ENCODE measurements around the gene TNK2.

DNA sequence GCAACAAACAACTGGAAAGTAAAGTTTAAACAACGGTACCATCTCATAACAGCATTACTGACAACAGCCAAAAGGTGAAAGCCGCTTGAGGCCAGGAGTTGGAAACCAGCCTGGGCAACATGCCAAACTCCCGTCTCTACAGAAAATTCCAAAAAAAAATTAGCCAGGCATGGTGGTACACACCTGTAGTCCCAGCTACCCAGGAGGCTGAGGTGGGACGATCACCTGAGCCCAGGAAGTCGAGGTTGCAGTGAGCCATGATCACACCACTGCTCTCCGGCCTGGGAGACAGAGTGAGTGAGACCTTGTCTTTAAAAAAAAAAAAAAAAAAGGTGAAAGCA lies 4.4 kb downstream of the TNK2 start:
- TF ChIP-seq, protein P1, sequence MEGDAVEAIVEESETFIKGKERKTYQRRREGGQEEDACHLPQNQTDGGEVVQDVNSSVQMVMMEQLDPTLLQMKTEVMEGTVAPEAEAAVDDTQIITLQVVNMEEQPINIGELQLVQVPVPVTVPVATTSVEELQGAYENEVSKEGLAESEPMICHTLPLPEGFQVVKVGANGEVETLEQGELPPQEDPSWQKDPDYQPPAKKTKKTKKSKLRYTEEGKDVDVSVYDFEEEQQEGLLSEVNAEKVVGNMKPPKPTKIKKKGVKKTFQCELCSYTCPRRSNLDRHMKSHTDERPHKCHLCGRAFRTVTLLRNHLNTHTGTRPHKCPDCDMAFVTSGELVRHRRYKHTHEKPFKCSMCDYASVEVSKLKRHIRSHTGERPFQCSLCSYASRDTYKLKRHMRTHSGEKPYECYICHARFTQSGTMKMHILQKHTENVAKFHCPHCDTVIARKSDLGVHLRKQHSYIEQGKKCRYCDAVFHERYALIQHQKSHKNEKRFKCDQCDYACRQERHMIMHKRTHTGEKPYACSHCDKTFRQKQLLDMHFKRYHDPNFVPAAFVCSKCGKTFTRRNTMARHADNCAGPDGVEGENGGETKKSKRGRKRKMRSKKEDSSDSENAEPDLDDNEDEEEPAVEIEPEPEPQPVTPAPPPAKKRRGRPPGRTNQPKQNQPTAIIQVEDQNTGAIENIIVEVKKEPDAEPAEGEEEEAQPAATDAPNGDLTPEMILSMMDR (tag by site-specific recombination; IDR thresholded peaks at IDR 0.05), result no peak
- TF ChIP-seq ZNF366 (tag by site-specific recombination; conservative IDR thresholded peaks at IDR 0.05), result no peak
- TF ChIP-seq ZBTB6 (tag by site-specific recombination; IDR thresholded peaks at IDR 0.05), result no peak
- no peak for TF ChIP-seq ZFP37 (tag by site-specific recombination; IDR thresholded peaks at IDR 0.05)

Measured in HEK293 (cell line).